HG03342 (cell line): ENCODE data around the gene SLC29A1.
"Not testable (repeated sequence)": the region's sequence is repeated elsewhere in the genome, so short reads cannot be mapped to it uniquely, and the experiment has no call there.

ENCODE experiments used
- ATAC-seq: cut with Tn5 transposase; IDR thresholded peaks from one replicate; pipeline ENCODE4 v1.9.1; 2021; ENCODE audit warnings: mild to moderate bottlenecking, moderate library complexity; ENCODE audit not compliant: unreplicated experiment

SLC29A1 gene

GRCh38 chr6:44223319-44224028 lies at the start of gene SLC29A1:
SLC29A1 (plus strand) TSS chr6:44223595; CDS start chr6:44227314, 3,719 bp downstream.
- ATAC-seq = peak; percentile 32

- no peak for ATAC-seq
Measured at GRCh38 chr6:44176130-44176761, 47.1 kb upstream of the SLC29A1 start.

- peak; percentile 49 for ATAC-seq
Measured at GRCh38 chr6:44176762-44177509, 46.5 kb upstream of the SLC29A1 start.

GRCh38 chr6:44177691-44178423 lies 45.5 kb upstream of the SLC29A1 start:
- ATAC-seq = no peak

GRCh38 chr6:44178424-44179071 lies 44.8 kb upstream of the SLC29A1 start:
- ATAC-seq = no peak

- no peak for ATAC-seq
Measured at GRCh38 chr6:44179072-44179536, 44.3 kb upstream of the SLC29A1 start.

GRCh38 chr6:44179648-44180047 lies 43.7 kb upstream of the SLC29A1 start:
- ATAC-seq = no peak

- no peak for ATAC-seq
Measured at GRCh38 chr6:44180406-44180805, 43.0 kb upstream of the SLC29A1 start.

GRCh38 chr6:44180886-44181285 lies 42.5 kb upstream of the SLC29A1 start:
- ATAC-seq = no peak

GRCh38 chr6:44181784-44182183 lies 41.6 kb upstream of the SLC29A1 start:
- ATAC-seq = not testable (repeated sequence)

- no peak for ATAC-seq
Measured at GRCh38 chr6:44182911-44183390, 40.4 kb upstream of the SLC29A1 start.

GRCh38 chr6:44183783-44184182 lies 39.6 kb upstream of the SLC29A1 start:
- ATAC-seq = no peak

- not testable (repeated sequence) for ATAC-seq
Measured at GRCh38 chr6:44185356-44185755, 38.0 kb upstream of the SLC29A1 start.

- no peak for ATAC-seq
Measured at GRCh38 chr6:44185953-44186634, 37.3 kb upstream of the SLC29A1 start.

- no peak for ATAC-seq
Measured at GRCh38 chr6:44186635-44187025, 36.8 kb upstream of the SLC29A1 start.

GRCh38 chr6:44188819-44189218 lies 34.6 kb upstream of the SLC29A1 start:
- ATAC-seq = no peak

- ATAC-seq = no peak
Measured at GRCh38 chr6:44189257-44189656, 34.1 kb upstream of the SLC29A1 start.

GRCh38 chr6:44190715-44191114 lies 32.7 kb upstream of the SLC29A1 start:
- no peak for ATAC-seq

- ATAC-seq = no peak
Measured at GRCh38 chr6:44192428-44193041, 30.9 kb upstream of the SLC29A1 start.
